ENCODE results near the gene LMBRD1. TPM values are rescaled to one million over a fixed set of nuclear protein-coding genes. Genes with fewer than 3 reads are reported as not detected.

The LMBRD1 gene
- polyA plus RNA-seq, 1 donor (not counting 4 experiments of a cell fraction or from before 2014, with no cell fraction given) = 30.1 TPM

GRCh38 chr6:69647726-69648125 is 149.1 kb downstream of the LMBRD1 start:
- Histone ChIP-seq H3K4me3 (ENCODE audit: control insufficient read depth in 2 of 3, extremely low read depth in 1 of 3, insufficient read depth in 2 of 3, low read depth in 1 of 3, low read length in 3 of 3) (no peak overlapping the region), H3K27ac (ENCODE audit: control insufficient read depth, insufficient read depth, low read length) (no peak overlapping the region), H4K20me1 (ENCODE audit: control insufficient read depth, extremely low read depth, insufficient read depth, low read length) (no peaks in the 10 kb centered on the region), H3K9ac (ENCODE audit: control insufficient read depth, extremely low read depth, insufficient read depth, low read length) (no peak overlapping the region), H3K36me3 (ENCODE audit: control insufficient read depth in 2 of 2, extremely low read depth in 1 of 2, insufficient read depth in 2 of 2, low read length in 2 of 2) (no peaks in the 10 kb centered on the region), H3K9me1 (ENCODE audit: control insufficient read depth, extremely low read depth, insufficient read depth, low read length) (no peaks in the 10 kb centered on the region), H2AFZ (ENCODE audit: control insufficient read depth, low read length) (no peak overlapping the region), H3K4me1 (ENCODE audit: control insufficient read depth, extremely low read depth, insufficient read depth, low read length) (no peaks in the 10 kb centered on the region), H3K27me3 (ENCODE audit: control insufficient read depth, extremely low read depth, insufficient read depth, low read length) (no peaks in the 10 kb centered on the region), H3K4me2 (ENCODE audit: control insufficient read depth, extremely low read depth, insufficient read depth, low read depth, low read length) (no peak overlapping the region), H3K9me3 (ENCODE audit: control insufficient read depth, low read depth, low read length) (no peaks in the 10 kb centered on the region), H3K79me2 (ENCODE audit: control insufficient read depth, insufficient read depth, low read length) (no peaks in the 10 kb centered on the region)
- DNase-seq (ENCODE audit: low read depth, low spot score) = no peak
- dilution Hi-C loops (cut with MboI; ENCODE audit: extremely low pct_ligation_motif_present, low sequenced_read_pairs) = no loop called here
- FAIRE-seq = no peak
- TF ChIP-seq, protein P1, sequence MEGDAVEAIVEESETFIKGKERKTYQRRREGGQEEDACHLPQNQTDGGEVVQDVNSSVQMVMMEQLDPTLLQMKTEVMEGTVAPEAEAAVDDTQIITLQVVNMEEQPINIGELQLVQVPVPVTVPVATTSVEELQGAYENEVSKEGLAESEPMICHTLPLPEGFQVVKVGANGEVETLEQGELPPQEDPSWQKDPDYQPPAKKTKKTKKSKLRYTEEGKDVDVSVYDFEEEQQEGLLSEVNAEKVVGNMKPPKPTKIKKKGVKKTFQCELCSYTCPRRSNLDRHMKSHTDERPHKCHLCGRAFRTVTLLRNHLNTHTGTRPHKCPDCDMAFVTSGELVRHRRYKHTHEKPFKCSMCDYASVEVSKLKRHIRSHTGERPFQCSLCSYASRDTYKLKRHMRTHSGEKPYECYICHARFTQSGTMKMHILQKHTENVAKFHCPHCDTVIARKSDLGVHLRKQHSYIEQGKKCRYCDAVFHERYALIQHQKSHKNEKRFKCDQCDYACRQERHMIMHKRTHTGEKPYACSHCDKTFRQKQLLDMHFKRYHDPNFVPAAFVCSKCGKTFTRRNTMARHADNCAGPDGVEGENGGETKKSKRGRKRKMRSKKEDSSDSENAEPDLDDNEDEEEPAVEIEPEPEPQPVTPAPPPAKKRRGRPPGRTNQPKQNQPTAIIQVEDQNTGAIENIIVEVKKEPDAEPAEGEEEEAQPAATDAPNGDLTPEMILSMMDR (optimal IDR thresholded peaks at IDR 0.05 in 1 of 3, IDR thresholded peaks at IDR 0.05 in 1 of 3, conservative IDR thresholded peaks at IDR 0.05 in 1 of 3; ENCODE audit: extremely low read depth in 1 of 3, insufficient read depth in 2 of 3, low read length in 3 of 3) = no peak
- no peak for TF ChIP-seq EZH2 (IDR thresholded peaks at IDR 0.05; ENCODE audit: low read length)

DNA sequence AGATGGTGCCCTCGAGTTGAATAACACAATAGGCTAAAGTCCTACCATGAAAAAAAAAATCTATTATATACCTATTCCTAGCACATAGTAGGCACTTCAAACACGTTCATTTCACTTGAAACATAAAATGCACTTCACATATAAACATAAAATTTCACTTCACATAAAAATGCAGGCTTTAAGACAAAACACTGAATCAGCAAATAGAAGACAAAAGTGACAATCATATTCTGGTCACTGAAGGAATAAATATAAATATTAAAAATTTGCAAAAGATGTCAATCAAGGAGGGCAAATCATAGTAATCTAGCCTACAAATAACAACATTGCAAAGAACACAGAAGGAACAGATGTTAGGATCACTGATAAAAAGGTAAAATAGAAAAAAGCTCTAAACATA is 153.1 kb downstream of the LMBRD1 start:
- H3K4me2 ChIP-seq (ENCODE audit: control insufficient read depth, extremely low read depth, insufficient read depth, low read depth, low read length) = no peak overlapping the region
- no peaks in the 10 kb centered on the region for H3K36me3 ChIP-seq (ENCODE audit: control insufficient read depth in 2 of 2, extremely low read depth in 1 of 2, insufficient read depth in 2 of 2, low read length in 2 of 2)
- no peaks in the 10 kb centered on the region for H3K4me1 ChIP-seq (ENCODE audit: control insufficient read depth, extremely low read depth, insufficient read depth, low read length)
- no peak for TF ChIP-seq EZH2 (IDR thresholded peaks at IDR 0.05; ENCODE audit: low read length)
- TF ChIP-seq, protein P1 (optimal IDR thresholded peaks at IDR 0.05 in 1 of 3, IDR thresholded peaks at IDR 0.05 in 1 of 3, conservative IDR thresholded peaks at IDR 0.05 in 1 of 3; ENCODE audit: extremely low read depth in 1 of 3, insufficient read depth in 2 of 3, low read length in 3 of 3) = no peak
- no peak overlapping the region for H3K4me3 ChIP-seq (ENCODE audit: control insufficient read depth in 2 of 3, extremely low read depth in 1 of 3, insufficient read depth in 2 of 3, low read depth in 1 of 3, low read length in 3 of 3)
- H3K79me2 ChIP-seq (ENCODE audit: control insufficient read depth, insufficient read depth, low read length) = no peaks in the 10 kb centered on the region
- H3K27me3 ChIP-seq (ENCODE audit: control insufficient read depth, extremely low read depth, insufficient read depth, low read length) = no peaks in the 10 kb centered on the region
- H3K27ac ChIP-seq (ENCODE audit: control insufficient read depth, insufficient read depth, low read length) = no peak overlapping the region
- H3K9ac ChIP-seq (ENCODE audit: control insufficient read depth, extremely low read depth, insufficient read depth, low read length) = no peak overlapping the region
- no peak overlapping the region for H2AFZ ChIP-seq (ENCODE audit: control insufficient read depth, low read length)
- DNase-seq (ENCODE audit: low read depth, low spot score) = no peak
- no peaks in the 10 kb centered on the region for H3K9me3 ChIP-seq (ENCODE audit: control insufficient read depth, low read depth, low read length)
- no peaks in the 10 kb centered on the region for H3K9me1 ChIP-seq (ENCODE audit: control insufficient read depth, extremely low read depth, insufficient read depth, low read length)
- H4K20me1 ChIP-seq (ENCODE audit: control insufficient read depth, extremely low read depth, insufficient read depth, low read length) = no peaks in the 10 kb centered on the region
- dilution Hi-C loops (cut with MboI; ENCODE audit: extremely low pct_ligation_motif_present, low sequenced_read_pairs) = no loop called here
- FAIRE-seq = no peak
